HCT116 (cell line): ENCODE results near the gene TBC1D16.

Source experiments
- CBX3 ChIP-seq: IDR thresholded peaks from 2 replicates; pipeline ENCODE4 v1.6.1; 2012; ENCODE audit warnings: low read depth
- CTCF ChIP-seq, 3 experiments: fragments of 200-600 bp in 1 of 3; sonication (generic) in 1 of 3; IDR thresholded peaks in 2 of 3; conservative IDR thresholded peaks in 1 of 3; 2 replicates each; pipeline ENCODE4 v1.5.1; 2012 to 2017; ENCODE audit warnings: low read depth in 2 of 3, low read length in 2 of 3, antibody characterized with exemption in 1 of 3, borderline replicate concordance in 1 of 3, control low read depth in 1 of 3, mild to moderate bottlenecking in 1 of 3, mixed read lengths in 1 of 3, mixed run types in 1 of 3, moderate library complexity in 1 of 3; ENCODE audit not compliant: insufficient read depth in 1 of 3
- EZH2 ChIP-seq: fragments of 200-600 bp; sonication (generic); IDR thresholded peaks from 2 replicates; pipeline ENCODE4 v1.6.1; 2017; ENCODE audit warnings: antibody characterized with exemption, mixed run types
- MAX ChIP-seq: IDR thresholded peaks from 2 replicates; pipeline ENCODE4 v1.6.1; 2012
- POLR2A ChIP-seq: IDR thresholded peaks from 2 replicates; pipeline ENCODE4 v1.7.0; 2011; ENCODE audit warnings: borderline replicate concordance; ENCODE audit not compliant: insufficient read depth, insufficient read length; ENCODE audit errors: extremely low read depth
- POLR2AphosphoS5 ChIP-seq: IDR thresholded peaks from 2 replicates; pipeline ENCODE4 v1.6.1; 2011; ENCODE audit warnings: mild to moderate bottlenecking, low read depth, low read length, moderate library complexity
- ZNF274 ChIP-seq: fragments of 200-500 bp; sonication (Bioruptor generic); IDR thresholded peaks from 2 replicates; pipeline ENCODE4 v1.6.1; 2014; ENCODE audit warnings: mild to moderate bottlenecking, low read depth, low read length, inconsistent platforms

- TF ChIP-seq POLR2A, result no peak
- TF ChIP-seq CTCF (IDR thresholded peaks at IDR 0.05 in 2 of 3, conservative IDR thresholded peaks at IDR 0.05 in 1 of 3; ENCODE audit: borderline replicate concordance in 1 of 3, insufficient read depth in 1 of 3, low read depth in 2 of 3, low read length in 2 of 3), result no peak
- TF ChIP-seq ZNF274, result no peak
- TF ChIP-seq EZH2, result no peak
- TF ChIP-seq POLR2AphosphoS5, result no peak
- no peak for TF ChIP-seq CBX3
- no peak for TF ChIP-seq MAX
Observed at GRCh38 chr17:79994602-79995001, 41.1 kb downstream of the TBC1D16 start.
